Measurements from ENCODE around the gene BHLHE41. TPM values are rescaled to one million over a fixed set of nuclear protein-coding genes. Genes with fewer than 3 reads are reported as not detected.

Gene BHLHE41
- total RNA-seq, 1 donor from 2014 or later, result 2.9 TPM

DNA sequence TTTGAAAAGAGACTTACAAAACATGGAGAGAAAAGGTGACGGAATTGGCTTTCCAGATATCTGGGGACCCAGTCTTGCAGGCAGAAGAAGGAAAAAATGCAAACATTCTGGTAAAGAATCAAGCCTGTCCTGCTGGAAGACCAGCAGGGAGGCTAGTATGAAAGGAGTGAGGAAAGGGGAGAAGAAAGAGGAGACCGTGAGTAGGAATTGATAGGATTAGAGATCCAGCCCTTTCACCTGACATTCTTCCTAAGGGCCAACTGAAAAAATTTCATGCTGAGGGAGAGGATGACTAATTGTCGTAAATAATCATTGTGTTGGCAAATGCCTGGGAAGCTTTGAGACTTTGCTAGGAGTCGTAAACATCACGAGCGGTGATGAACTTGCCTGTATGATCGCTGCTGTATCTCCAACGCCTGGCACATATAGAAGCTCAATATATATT is 12.1 kb downstream of the BHLHE41 start:
- Mint-ChIP-seq H3K27me3 (ENCODE audit: low read depth, unreplicated experiment) (peaks cover 11% of the 10 kb centered on the region), H3K9me3 (ENCODE audit: unreplicated experiment) (no peaks in the 10 kb centered on the region), H3K36me3 (ENCODE audit: low read depth, unreplicated experiment) (no peaks in the 10 kb centered on the region), H3K27ac (ENCODE audit: unreplicated experiment) (peak overlapping the region; percentile 70), H3K4me1 (ENCODE audit: low read depth, unreplicated experiment) (peaks cover 16% of the 10 kb centered on the region), H3K4me3 (ENCODE audit: unreplicated experiment) (peak overlapping the region; percentile 52)
- Histone ChIP-seq H3K36me3 (ENCODE audit: insufficient read depth, low read length) (no peaks in the 10 kb centered on the region), H3K79me2 (ENCODE audit: insufficient read depth, low read length) (no peaks in the 10 kb centered on the region), H4K20me1 (ENCODE audit: insufficient read depth, low read length) (no peaks in the 10 kb centered on the region), H3K4me3 (ENCODE audit: insufficient read depth, low read depth, low read length) (no peak overlapping the region), H3K4me2 (ENCODE audit: low read length) (peak overlapping the region; percentile 83), H3K9me3 (ENCODE audit: insufficient read depth, low read depth, low read length) (no peaks in the 10 kb centered on the region), H3K4me1 (ENCODE audit: insufficient read depth, low read length) (peaks cover 14% of the 10 kb centered on the region), H3K27me3 (ENCODE audit: insufficient read depth, low read length) (no peaks in the 10 kb centered on the region), H3K27ac (ENCODE audit: low read depth, low read length) (no peak overlapping the region), H2AFZ (ENCODE audit: low read depth, low read length) (no peak overlapping the region), H3K9ac (ENCODE audit: low read length) (no peak overlapping the region)
- FAIRE-seq (no peak), DNase-seq (ENCODE audit: low read depth) (no peak)
- TF ChIP-seq EZH2 (IDR thresholded peaks at IDR 0.05; ENCODE audit: insufficient read depth, low read length), result no peak
- TF ChIP-seq, protein P1, sequence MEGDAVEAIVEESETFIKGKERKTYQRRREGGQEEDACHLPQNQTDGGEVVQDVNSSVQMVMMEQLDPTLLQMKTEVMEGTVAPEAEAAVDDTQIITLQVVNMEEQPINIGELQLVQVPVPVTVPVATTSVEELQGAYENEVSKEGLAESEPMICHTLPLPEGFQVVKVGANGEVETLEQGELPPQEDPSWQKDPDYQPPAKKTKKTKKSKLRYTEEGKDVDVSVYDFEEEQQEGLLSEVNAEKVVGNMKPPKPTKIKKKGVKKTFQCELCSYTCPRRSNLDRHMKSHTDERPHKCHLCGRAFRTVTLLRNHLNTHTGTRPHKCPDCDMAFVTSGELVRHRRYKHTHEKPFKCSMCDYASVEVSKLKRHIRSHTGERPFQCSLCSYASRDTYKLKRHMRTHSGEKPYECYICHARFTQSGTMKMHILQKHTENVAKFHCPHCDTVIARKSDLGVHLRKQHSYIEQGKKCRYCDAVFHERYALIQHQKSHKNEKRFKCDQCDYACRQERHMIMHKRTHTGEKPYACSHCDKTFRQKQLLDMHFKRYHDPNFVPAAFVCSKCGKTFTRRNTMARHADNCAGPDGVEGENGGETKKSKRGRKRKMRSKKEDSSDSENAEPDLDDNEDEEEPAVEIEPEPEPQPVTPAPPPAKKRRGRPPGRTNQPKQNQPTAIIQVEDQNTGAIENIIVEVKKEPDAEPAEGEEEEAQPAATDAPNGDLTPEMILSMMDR (IDR thresholded peaks at IDR 0.05; ENCODE audit: insufficient read depth, low read depth, low read length), result no peak

DNA sequence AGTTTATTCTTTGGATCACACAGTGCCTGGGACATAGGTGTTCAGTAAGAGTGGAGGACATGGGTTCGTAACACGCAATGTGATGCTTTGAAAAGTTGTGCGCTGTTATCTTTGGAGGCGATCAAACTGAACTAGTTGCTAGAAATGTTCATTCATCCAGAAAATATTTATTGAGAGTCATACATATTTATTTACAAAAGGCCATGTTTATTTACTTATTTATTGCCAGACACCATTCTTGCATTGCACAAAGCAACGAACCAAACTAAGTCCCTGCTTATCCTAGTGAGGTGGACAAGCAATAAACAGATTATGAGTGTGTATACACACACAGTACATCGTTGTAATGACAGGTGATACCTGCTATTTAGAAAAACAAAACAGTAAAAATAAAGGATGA is 12.6 kb downstream of the BHLHE41 start:
- no peaks in the 10 kb centered on the region for H3K36me3 ChIP-seq (ENCODE audit: insufficient read depth, low read length)
- H3K27ac ChIP-seq (ENCODE audit: low read depth, low read length), result no peak overlapping the region
- Mint-ChIP-seq H3K36me3 (ENCODE audit: low read depth, unreplicated experiment) (no peaks in the 10 kb centered on the region), H3K4me3 (ENCODE audit: unreplicated experiment) (no peak overlapping the region), H3K4me1 (ENCODE audit: low read depth, unreplicated experiment) (peaks cover 16% of the 10 kb centered on the region), H3K9me3 (ENCODE audit: unreplicated experiment) (no peaks in the 10 kb centered on the region), H3K27ac (ENCODE audit: unreplicated experiment) (no peak overlapping the region), H3K27me3 (ENCODE audit: low read depth, unreplicated experiment) (peaks cover 11% of the 10 kb centered on the region)
- H3K9me3 ChIP-seq (ENCODE audit: insufficient read depth, low read depth, low read length), result no peaks in the 10 kb centered on the region
- FAIRE-seq (no peak), DNase-seq (ENCODE audit: low read depth) (no peak)
- H4K20me1 ChIP-seq (ENCODE audit: insufficient read depth, low read length), result no peaks in the 10 kb centered on the region
- TF ChIP-seq EZH2 (IDR thresholded peaks at IDR 0.05; ENCODE audit: insufficient read depth, low read length), result no peak
- TF ChIP-seq, protein P1 (IDR thresholded peaks at IDR 0.05; ENCODE audit: insufficient read depth, low read depth, low read length), result no peak
- H2AFZ ChIP-seq (ENCODE audit: low read depth, low read length), result no peak overlapping the region
- no peaks in the 10 kb centered on the region for H3K27me3 ChIP-seq (ENCODE audit: insufficient read depth, low read length)
- peaks cover 14% of the 10 kb centered on the region for H3K4me1 ChIP-seq (ENCODE audit: insufficient read depth, low read length)
- no peaks in the 10 kb centered on the region for H3K79me2 ChIP-seq (ENCODE audit: insufficient read depth, low read length)
- H3K9ac ChIP-seq (ENCODE audit: low read length), result no peak overlapping the region
- no peak overlapping the region for H3K4me3 ChIP-seq (ENCODE audit: insufficient read depth, low read depth, low read length)
- H3K4me2 ChIP-seq (ENCODE audit: low read length), result no peak overlapping the region

DNA sequence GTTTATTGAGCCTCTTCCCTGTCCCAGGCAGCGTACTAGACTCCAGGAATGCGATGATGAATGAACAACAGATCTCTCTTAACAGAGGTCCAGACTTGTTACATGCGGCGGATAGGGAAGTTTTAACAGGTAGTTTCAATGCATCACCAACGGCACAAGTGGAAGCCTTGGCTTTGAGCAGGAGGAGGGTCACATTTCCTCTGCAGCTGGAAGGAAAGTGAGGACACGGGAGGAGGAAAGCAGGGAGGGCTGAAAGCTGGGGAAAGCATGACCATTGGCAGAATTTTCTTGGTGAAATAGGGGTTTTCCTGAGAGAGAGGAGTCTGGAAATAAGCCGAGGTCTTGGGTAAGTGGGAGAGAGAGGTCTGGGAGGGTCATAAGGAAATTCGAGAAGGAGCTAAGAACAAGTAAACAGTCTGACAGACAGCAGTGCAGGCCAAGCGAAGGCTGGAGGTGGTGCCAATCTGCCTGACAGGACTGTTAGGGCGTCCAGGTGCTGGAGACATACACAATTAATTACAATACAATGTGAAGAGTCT is 15.4 kb downstream of the BHLHE41 start:
- Histone ChIP-seq H3K4me3 (ENCODE audit: insufficient read depth, low read depth, low read length) (no peak overlapping the region), H3K36me3 (ENCODE audit: insufficient read depth, low read length) (no peaks in the 10 kb centered on the region), H2AFZ (ENCODE audit: low read depth, low read length) (no peak overlapping the region), H4K20me1 (ENCODE audit: insufficient read depth, low read length) (no peaks in the 10 kb centered on the region), H3K27me3 (ENCODE audit: insufficient read depth, low read length) (no peaks in the 10 kb centered on the region), H3K9ac (ENCODE audit: low read length) (no peak overlapping the region), H3K4me2 (ENCODE audit: low read length) (no peak overlapping the region), H3K79me2 (ENCODE audit: insufficient read depth, low read length) (no peaks in the 10 kb centered on the region), H3K9me3 (ENCODE audit: insufficient read depth, low read depth, low read length) (no peaks in the 10 kb centered on the region), H3K27ac (ENCODE audit: low read depth, low read length) (no peak overlapping the region), H3K4me1 (ENCODE audit: insufficient read depth, low read length) (peaks cover 10% of the 10 kb centered on the region)
- Mint-ChIP-seq H3K36me3 (ENCODE audit: low read depth, unreplicated experiment) (no peaks in the 10 kb centered on the region), H3K4me3 (ENCODE audit: unreplicated experiment) (no peak overlapping the region), H3K4me1 (ENCODE audit: low read depth, unreplicated experiment) (peaks cover 13% of the 10 kb centered on the region), H3K27ac (ENCODE audit: unreplicated experiment) (no peak overlapping the region), H3K27me3 (ENCODE audit: low read depth, unreplicated experiment) (peaks cover 11% of the 10 kb centered on the region), H3K9me3 (ENCODE audit: unreplicated experiment) (no peaks in the 10 kb centered on the region)
- DNase-seq (ENCODE audit: low read depth) (no peak), FAIRE-seq (no peak)
- TF ChIP-seq, protein P1 (IDR thresholded peaks at IDR 0.05; ENCODE audit: insufficient read depth, low read depth, low read length), result no peak
- no peak for TF ChIP-seq EZH2 (IDR thresholded peaks at IDR 0.05; ENCODE audit: insufficient read depth, low read length)

All from astrocyte (in vitro differentiated cells and primary cell).